Progenitor cell of endocrine pancreas (in vitro differentiated cells): ENCODE data around the gene CLPSL2. TPM values are rescaled to one million over a fixed set of nuclear protein-coding genes. Genes with fewer than 3 reads are reported as not detected.
A peak's percentile ranks its signal among the peaks of the same experiment; 100 is the strongest.
"Not testable (repeated sequence)": the region's sequence is repeated elsewhere in the genome, so short reads cannot be mapped to it uniquely, and the experiment has no call there.

Experiments used
- DNase-seq: peaks from one replicate; pipeline ENCODE4 v3.0.0; 2021; ENCODE audit warnings: low spot score; ENCODE audit not compliant: unreplicated experiment
- H3K27ac Mint-ChIP-seq: 2 replicates; pipeline ENCODE4 v1.8.0; 2021; ENCODE audit warnings: mild to moderate bottlenecking, moderate library complexity, mixed read lengths
- H3K27me3 Mint-ChIP-seq: 2 replicates; pipeline ENCODE4 v1.8.0; 2021; ENCODE audit warnings: mixed read lengths
- H3K36me3 Mint-ChIP-seq: 2 replicates; pipeline ENCODE4 v1.8.0; 2022; ENCODE audit warnings: mixed read lengths; ENCODE audit not compliant: insufficient read depth
- H3K4me1 Mint-ChIP-seq: 2 replicates; pipeline ENCODE4 v1.8.0; 2021; ENCODE audit warnings: low read depth, mixed read lengths
- H3K4me3 Mint-ChIP-seq: 2 replicates; pipeline ENCODE4 v1.8.0; 2021; ENCODE audit warnings: low read depth, mild to moderate bottlenecking, moderate library complexity, mixed read lengths
- H3K9me3 Mint-ChIP-seq: 2 replicates; pipeline ENCODE4 v1.8.0; 2021; ENCODE audit warnings: low read depth, mixed read lengths
- CTCF ChIP-seq: fragments of 200-600 bp; sonication (generic); IDR thresholded peaks from one replicate; pipeline ENCODE4 v1.5.0; 2021; ENCODE audit warnings: antibody characterized with exemption, mild to moderate bottlenecking; ENCODE audit not compliant: unreplicated experiment
- total RNA-seq: library from RNA; stranded (reverse); gene quantifications from 2 replicates; pipeline ENCODE4 v1.2.1, GENCODE V29; 2021

CLPSL2 gene
- total RNA-seq, 1 donor from 2014 or later, result not detected

GRCh38 chr6:35729722-35730121 is 46.7 kb upstream of the CLPSL2 start:
- H3K4me3 Mint-ChIP-seq, result peak overlapping the region; percentile 3
- no peak for TF ChIP-seq CTCF
- H3K27ac Mint-ChIP-seq, result no peak overlapping the region
- H3K4me1 Mint-ChIP-seq, result peaks cover 24% of the 10 kb centered on the region
- DNase-seq, result no peak
- H3K9me3 Mint-ChIP-seq, result no peaks in the 10 kb centered on the region
- peaks cover 41% of the 10 kb centered on the region for H3K27me3 Mint-ChIP-seq
- no peaks in the 10 kb centered on the region for H3K36me3 Mint-ChIP-seq

DNA sequence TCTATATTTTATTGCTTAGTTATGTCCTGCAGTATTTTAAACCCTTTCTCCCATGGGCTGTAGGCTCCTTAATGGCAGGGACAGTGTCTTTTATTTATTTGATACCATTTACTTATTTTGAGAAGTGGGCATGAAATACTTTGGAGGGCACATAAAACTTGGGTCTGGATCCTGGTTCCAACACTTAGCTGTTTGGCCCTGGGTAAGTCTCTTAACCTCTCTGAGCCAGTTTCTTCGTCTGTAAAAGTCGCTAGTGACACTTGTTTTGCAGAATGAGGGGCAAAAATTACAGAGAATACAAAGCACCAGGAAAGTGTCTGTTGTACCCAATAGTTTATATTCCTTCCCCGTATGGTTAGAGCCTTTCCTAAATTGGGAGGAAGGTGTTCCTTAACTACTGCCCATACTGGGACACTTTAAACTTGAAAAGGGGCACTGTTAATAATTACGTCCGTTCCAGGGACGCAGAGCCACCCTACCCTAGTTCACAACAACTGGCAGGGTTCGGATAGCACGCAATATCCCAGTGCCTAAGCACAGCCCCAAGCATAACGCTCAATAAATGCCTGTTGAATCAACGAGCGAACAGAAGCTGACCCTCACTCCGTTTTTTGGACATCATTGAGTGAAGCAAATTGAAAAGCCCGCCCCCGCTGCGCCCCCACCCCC is 45.5 kb upstream of the CLPSL2 start:
- TF ChIP-seq CTCF, result no peak
- no peak overlapping the region for H3K27ac Mint-ChIP-seq
- peaks cover 24% of the 10 kb centered on the region for H3K4me1 Mint-ChIP-seq
- no peaks in the 10 kb centered on the region for H3K36me3 Mint-ChIP-seq
- DNase-seq, result no peak
- H3K4me3 Mint-ChIP-seq, result peak overlapping the region; percentile 84
- H3K27me3 Mint-ChIP-seq, result peaks cover 31% of the 10 kb centered on the region
- H3K9me3 Mint-ChIP-seq, result no peaks in the 10 kb centered on the region

DNA sequence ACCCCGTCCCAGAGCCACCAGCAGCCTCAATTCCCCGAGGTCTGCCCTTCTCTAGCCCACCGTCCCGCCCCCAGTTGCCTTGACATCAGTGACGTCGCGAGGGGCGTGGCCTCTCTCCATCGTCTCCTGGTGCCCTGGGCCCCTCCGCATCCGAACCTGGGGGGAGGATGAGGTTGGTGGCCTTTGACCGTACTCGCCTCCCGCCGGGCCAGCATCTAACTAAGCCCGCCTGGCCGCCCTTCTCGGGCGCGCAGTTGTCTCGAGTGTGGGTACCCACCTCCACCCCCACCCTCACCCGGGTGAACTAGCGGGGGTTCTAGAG is 45.0 kb upstream of the CLPSL2 start:
- Mint-ChIP-seq H3K27ac (peak overlapping the region; percentile 80), H3K4me3 (peak overlapping the region; percentile 84), H3K9me3 (no peaks in the 10 kb centered on the region), H3K36me3 (no peaks in the 10 kb centered on the region), H3K4me1 (peaks cover 24% of the 10 kb centered on the region), H3K27me3 (peaks cover 29% of the 10 kb centered on the region)
- no peak for TF ChIP-seq CTCF
- peak; percentile 77 for DNase-seq

DNA sequence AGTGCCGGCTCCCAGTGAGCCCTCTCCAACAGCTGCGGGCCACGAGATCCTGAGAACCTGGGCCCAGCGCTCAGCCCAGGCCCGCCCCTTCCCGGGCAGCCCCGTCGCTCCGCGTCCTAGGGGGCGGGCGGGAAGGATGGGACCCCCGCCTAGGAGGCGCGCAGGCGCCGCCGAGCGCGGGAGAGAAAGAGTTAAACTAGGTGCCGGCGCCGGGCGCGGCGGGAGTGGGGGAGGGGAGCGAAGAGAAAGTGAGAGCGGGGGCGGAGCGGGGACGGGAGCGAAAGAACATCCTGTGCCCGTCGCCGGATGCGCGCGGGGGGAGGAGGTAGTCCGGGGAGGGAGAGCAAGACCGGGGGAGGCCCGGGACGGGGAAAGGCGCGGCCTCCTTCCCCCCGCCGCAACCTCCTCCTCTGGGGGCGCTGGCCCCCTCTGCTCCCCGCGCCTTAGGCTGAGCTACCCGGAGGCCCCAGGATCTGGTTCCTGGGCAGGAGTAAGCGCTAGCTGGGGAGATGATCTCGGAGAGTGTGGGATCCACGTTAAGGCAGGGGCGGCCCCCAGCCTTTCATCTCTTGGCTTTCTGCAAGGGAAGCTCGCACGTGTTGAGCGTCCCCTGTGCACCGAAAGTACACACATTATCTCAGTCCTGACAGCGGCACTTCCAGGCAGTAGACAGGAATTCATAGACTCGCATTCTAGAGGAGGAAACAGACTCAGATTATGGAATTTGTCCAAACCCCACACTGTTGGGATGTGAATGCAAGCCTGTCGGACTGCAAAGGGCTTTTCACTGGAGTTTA is 44.5 kb upstream of the CLPSL2 start:
- H3K27me3 Mint-ChIP-seq, result peaks cover 24% of the 10 kb centered on the region
- DNase-seq, result peak; percentile 68
- H3K36me3 Mint-ChIP-seq, result no peaks in the 10 kb centered on the region
- TF ChIP-seq CTCF, result peak; percentile 35
- H3K4me3 Mint-ChIP-seq, result peak overlapping the region; percentile 84
- H3K27ac Mint-ChIP-seq, result peak overlapping the region; percentile 80
- no peaks in the 10 kb centered on the region for H3K9me3 Mint-ChIP-seq
- peaks cover 18% of the 10 kb centered on the region for H3K4me1 Mint-ChIP-seq

- Mint-ChIP-seq H3K36me3 (no peaks in the 10 kb centered on the region), H3K27me3 (peaks cover 13% of the 10 kb centered on the region), H3K27ac (no peak overlapping the region), H3K9me3 (no peaks in the 10 kb centered on the region), H3K4me3 (no peak overlapping the region), H3K4me1 (peaks cover 11% of the 10 kb centered on the region)
- no peak for DNase-seq
- TF ChIP-seq CTCF, result no peak
Observed at GRCh38 chr6:35733633-35734032, 42.8 kb upstream of the CLPSL2 start.

DNA sequence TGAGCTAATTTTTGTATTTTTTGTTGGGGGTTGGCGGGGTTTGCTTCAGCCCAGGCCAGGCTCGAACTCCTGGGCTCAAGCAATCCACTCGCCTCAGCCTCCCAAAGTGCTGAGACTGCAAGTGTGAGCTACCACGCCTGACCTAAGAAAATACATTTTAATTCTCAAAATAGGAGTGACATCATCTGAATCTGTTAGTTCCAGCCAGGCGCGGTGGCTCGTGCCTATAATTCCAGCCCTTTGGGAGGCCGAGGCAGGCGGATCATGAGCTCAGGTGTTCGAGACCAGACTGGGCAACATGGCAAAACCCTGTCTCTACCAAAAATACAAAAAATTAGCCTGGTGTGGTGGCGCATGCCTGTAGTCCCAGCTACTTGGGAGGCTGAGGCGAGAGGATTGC is 42.1 kb upstream of the CLPSL2 start:
- not testable (repeated sequence) for H3K36me3 Mint-ChIP-seq, H3K27me3 Mint-ChIP-seq, H3K9me3 Mint-ChIP-seq, H3K4me3 Mint-ChIP-seq, H3K27ac Mint-ChIP-seq, DNase-seq, H3K4me1 Mint-ChIP-seq
